Breast epithelium (tissue), 4 donors: ENCODE measurements around the gene RHNO1. TPM values are rescaled to one million over a fixed set of nuclear protein-coding genes. Genes with fewer than 3 reads are reported as not detected.

Experiments used
- DNase-seq, 2 donors: peaks; one replicate each; pipeline ENCODE4 v3.0.0-alpha.2; 2019; ENCODE audit warnings: low spot score in 2 of 2
- H3K27ac ChIP-seq, 2 donors: fragments of 200-600 bp; sonication (generic) in 1 of 2; one replicate each; pipeline ENCODE4 v1.5.1; 2016 to 2019; ENCODE audit warnings: mild to moderate bottlenecking in 1 of 2
- H3K27me3 ChIP-seq, 2 donors: fragments of 200-600 bp; sonication (generic) in 1 of 2; one replicate each; pipeline versions ENCODE4 v1.5.1 to v1.6.0; 2017 to 2019; ENCODE audit warnings: control low read depth in 1 of 2, mild to moderate bottlenecking in 1 of 2
- H3K36me3 ChIP-seq: fragments of 200-600 bp; one replicate; pipeline ENCODE4 v1.5.1; 2019
- H3K4me1 ChIP-seq, 2 donors: fragments of 200-600 bp; sonication (generic); one replicate each; pipeline ENCODE4 v1.5.1; 2016 to 2019; ENCODE audit warnings: control low read depth in 1 of 2
- H3K4me3 ChIP-seq, 3 donors: fragments of 200-600 bp; sonication (generic); 1 replicate in 2 of 3; 2 replicates in 1 of 3; pipeline ENCODE4 v1.5.1; 2016 to 2019; ENCODE audit warnings: mild to moderate bottlenecking in 3 of 3, moderate library complexity in 2 of 3
- H3K9me3 ChIP-seq, 2 donors: fragments of 200-600 bp; sonication (generic) in 1 of 2; one replicate each; pipeline ENCODE4 v1.5.1; 2016 to 2019; ENCODE audit warnings: control low read depth in 1 of 2
- POLR2A ChIP-seq: fragments of 450-650 bp; IDR thresholded peaks from one replicate; pipeline ENCODE4 v1.6.1; 2016; ENCODE audit warnings: antibody characterized with exemption, mild to moderate bottlenecking, moderate library complexity
- POLR2AphosphoS5 ChIP-seq, 3 donors: sonication (generic); formaldehyde crosslinking; IDR thresholded peaks; one replicate each; pipeline ENCODE4 v1.6.1; 2017; ENCODE audit warnings: antibody characterized with exemption in 3 of 3
- intact Hi-C: fragments of 100-400 bp; cut with DNase I; formaldehyde crosslinking; loops from one replicate; pipeline ENCODE4 v1.15.1; 2023; ENCODE audit warnings: low total_unique reads
- total RNA-seq, 3 donors: library from RNA; depleted of rRNA; stranded (reverse); fragments of >200 nt; gene quantifications; one replicate each; pipeline ENCODE4 v1.1.0, GENCODE V29; 2016
- TF ChIP-seq, protein P1 (sequence below), 3 donors: fragments of 450-650 bp; IDR thresholded peaks; one replicate each; pipeline ENCODE4 v1.5.1; 2016 to 2017; ENCODE audit warnings: antibody characterized with exemption in 3 of 3, mild to moderate bottlenecking in 3 of 3, moderate library complexity in 3 of 3

The RHNO1 gene
- total RNA-seq, 3 donors from 2014 or later = 4.3 to 18.4 (median 15.7) TPM

DNA sequence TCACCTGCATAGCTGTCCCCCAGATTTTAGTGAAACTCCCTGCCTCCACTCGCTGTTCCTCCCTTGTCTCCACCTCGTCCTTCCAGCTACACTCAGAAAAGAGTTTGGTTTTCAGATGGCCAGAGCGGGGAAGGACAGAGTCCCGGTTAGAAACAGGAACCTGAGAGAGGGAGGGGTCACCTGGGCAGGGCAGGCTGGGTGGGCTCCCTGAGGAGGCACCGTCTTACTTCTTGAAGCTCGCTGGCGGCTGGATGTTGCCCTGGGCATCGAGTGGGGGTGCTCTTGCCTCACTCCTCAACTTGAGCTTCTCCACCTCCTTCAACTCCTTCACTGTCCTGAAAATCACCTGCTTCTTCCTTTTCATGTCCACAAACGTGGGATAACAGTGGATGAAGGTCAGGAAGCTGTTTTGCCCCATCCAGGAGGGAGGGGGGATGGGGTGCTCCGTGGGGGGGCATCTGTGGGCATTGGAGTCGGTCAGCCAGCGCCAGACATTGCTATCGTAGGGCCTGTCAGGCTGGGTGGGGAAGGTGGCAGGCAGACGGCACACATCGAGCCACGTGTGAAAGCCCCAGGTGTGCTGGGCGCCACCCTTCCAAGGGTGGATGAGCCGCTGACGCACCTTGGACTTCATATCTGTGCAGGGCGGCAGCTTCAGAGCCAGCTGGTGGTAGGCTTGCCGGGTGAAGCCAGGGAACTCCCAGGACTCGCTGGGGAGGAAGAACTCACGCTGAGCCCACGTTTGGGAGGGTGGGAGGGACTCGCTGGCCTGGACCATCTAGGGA is 22.2 kb upstream of the RHNO1 start:
- TF ChIP-seq POLR2AphosphoS5 (IDR thresholded peaks at IDR 0.05) (no peak), POLR2A (no peak)
- TF ChIP-seq, protein P1, sequence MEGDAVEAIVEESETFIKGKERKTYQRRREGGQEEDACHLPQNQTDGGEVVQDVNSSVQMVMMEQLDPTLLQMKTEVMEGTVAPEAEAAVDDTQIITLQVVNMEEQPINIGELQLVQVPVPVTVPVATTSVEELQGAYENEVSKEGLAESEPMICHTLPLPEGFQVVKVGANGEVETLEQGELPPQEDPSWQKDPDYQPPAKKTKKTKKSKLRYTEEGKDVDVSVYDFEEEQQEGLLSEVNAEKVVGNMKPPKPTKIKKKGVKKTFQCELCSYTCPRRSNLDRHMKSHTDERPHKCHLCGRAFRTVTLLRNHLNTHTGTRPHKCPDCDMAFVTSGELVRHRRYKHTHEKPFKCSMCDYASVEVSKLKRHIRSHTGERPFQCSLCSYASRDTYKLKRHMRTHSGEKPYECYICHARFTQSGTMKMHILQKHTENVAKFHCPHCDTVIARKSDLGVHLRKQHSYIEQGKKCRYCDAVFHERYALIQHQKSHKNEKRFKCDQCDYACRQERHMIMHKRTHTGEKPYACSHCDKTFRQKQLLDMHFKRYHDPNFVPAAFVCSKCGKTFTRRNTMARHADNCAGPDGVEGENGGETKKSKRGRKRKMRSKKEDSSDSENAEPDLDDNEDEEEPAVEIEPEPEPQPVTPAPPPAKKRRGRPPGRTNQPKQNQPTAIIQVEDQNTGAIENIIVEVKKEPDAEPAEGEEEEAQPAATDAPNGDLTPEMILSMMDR (IDR thresholded peaks at IDR 0.05) = no peak
- H3K4me1 ChIP-seq = no peaks in the 10 kb centered on the region
- intact Hi-C loops = loop anchor here (10.0 kb wide), 1 partner anchor 630 kb away; no protein-coding TSS in a partner anchor

DNA sequence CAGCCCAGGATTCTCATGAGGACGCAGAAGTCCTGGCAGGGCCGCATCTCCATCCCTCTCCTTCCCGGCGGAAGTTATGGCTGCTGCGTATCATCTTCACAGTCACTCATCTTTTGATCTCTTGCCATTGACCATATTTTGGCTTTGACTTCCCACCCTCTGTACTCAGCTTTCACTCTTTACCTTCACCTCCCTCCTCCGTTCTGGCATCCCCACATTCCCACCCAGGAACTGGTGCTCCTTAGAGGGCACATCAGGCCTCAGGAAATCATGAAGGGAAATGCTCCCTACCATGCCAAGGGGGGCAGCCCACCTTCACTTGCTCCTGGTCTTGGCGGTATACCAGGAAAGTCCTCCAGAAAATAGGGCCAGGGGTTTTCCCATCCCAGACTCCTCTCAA is 21.5 kb upstream of the RHNO1 start:
- H3K27ac ChIP-seq = no peak overlapping the region
- no peak for DNase-seq
- no peaks in the 10 kb centered on the region for H3K4me1 ChIP-seq
- no peaks in the 10 kb centered on the region for H3K36me3 ChIP-seq
- no peaks in the 10 kb centered on the region for H3K9me3 ChIP-seq
- H3K27me3 ChIP-seq = no peaks in the 10 kb centered on the region
- intact Hi-C loops = loop anchor here (10.0 kb wide), 1 partner anchor 629 kb away; no protein-coding TSS in a partner anchor
- TF ChIP-seq, protein P1 (IDR thresholded peaks at IDR 0.05) = no peak
- TF ChIP-seq POLR2AphosphoS5 (IDR thresholded peaks at IDR 0.05) (no peak), POLR2A (no peak)
- H3K4me3 ChIP-seq = no peak overlapping the region

More for the DNA sequence above, 22.2 kb upstream of the RHNO1 start:
- Histone ChIP-seq H3K27me3 (no peaks in the 10 kb centered on the region), H3K27ac (no peak overlapping the region), H3K4me3 (no peak overlapping the region), H3K9me3 (no peaks in the 10 kb centered on the region), H3K36me3 (no peaks in the 10 kb centered on the region)
- no peak for DNase-seq

DNA sequence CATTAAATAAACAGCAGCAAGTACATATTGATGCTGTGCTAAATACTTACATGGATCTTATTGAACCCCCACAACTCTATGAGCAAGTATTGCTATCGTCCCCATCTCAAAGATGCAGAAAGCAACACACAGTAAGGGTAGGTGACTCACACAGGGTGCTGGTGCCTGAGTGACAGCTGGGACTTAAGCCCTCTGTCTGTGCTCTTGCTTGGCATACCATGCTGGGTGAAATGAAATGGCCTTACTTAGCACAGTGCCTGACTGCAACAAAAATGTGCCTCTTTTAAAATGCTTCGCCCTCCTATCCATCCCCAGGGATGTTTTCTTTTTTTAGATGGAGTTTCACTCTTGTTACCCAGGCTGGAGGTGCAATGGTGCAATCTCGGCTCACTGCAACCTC is 21.0 kb upstream of the RHNO1 start:
- intact Hi-C loops = loop anchor here (10.0 kb wide), 1 partner anchor 629 kb away; no protein-coding TSS in a partner anchor
- TF ChIP-seq POLR2AphosphoS5 (IDR thresholded peaks at IDR 0.05) = no peak
- no peak for TF ChIP-seq POLR2A
- TF ChIP-seq, protein P1 (IDR thresholded peaks at IDR 0.05) = no peak
- DNase-seq = no peak

DNA sequence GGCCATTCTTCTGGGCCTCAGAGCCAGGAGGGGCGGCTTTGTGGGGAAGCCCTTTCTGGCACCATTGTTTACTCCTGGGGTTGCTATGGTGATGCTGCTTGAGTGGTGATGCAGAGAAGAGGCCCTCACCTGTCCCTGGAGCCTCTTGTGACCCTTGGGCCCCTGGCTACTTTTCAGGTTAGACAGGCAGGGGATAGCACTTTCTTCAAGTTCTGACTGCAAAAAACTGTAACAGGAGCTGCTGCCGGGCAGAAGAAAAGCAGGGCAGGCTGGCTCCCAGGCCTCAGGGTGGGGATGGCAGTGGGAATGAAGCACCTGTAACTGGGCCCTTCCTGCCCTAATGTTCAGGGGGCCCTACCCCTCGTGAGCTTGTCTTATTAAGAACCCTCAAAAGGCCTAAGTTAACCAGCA is 20.0 kb upstream of the RHNO1 start, which contains the start of gene TEX52:
Gene TEX52, minus strand, starts transcription at position 19 of the 411 bp plus-strand sequence. Its CDS starts 13 bp downstream, at position 6.
- Histone ChIP-seq H3K4me3 (no peak within 1 kb of the TSS), H3K4me1 (no peaks in the 10 kb centered on the region), H3K27me3 (no peaks in the 10 kb centered on the region), H3K36me3 (no peaks in the 10 kb centered on the region), H3K9me3 (no peaks in the 10 kb centered on the region), H3K27ac (no peak within 1 kb of the TSS)
- no peak for DNase-seq
- intact Hi-C loops = loop anchor here (10.0 kb wide), 1 partner anchor 628 kb away; no protein-coding TSS in a partner anchor
- TF ChIP-seq POLR2A (no peak), POLR2AphosphoS5 (IDR thresholded peaks at IDR 0.05) (no peak)
- TF ChIP-seq, protein P1 (IDR thresholded peaks at IDR 0.05) = no peak

More for the DNA sequence above, 21.0 kb upstream of the RHNO1 start:
- Histone ChIP-seq H3K36me3 (no peaks in the 10 kb centered on the region), H3K27ac (no peak overlapping the region), H3K4me3 (no peak overlapping the region), H3K27me3 (no peaks in the 10 kb centered on the region), H3K9me3 (no peaks in the 10 kb centered on the region), H3K4me1 (no peaks in the 10 kb centered on the region)

DNA sequence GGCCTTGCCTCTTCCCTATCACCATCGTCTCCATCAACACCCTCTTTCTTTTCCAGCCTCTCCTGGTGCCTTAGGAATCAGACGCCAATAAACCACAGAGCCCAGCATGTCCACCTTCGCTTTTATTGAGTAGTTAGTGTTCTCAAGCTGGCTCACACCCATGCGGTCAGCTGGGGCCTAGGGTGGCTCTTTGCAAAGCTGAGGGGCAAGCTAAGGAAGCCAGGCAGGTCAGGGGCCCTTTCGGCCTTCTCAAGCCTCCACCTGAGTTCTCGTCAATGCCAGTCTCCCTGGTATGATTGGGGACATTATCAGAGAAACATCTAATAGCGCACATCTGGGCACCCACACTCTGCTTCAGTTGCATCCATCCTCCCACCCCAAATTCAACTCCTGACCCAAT is 19.4 kb upstream of the RHNO1 start:
- no peak for DNase-seq
- Histone ChIP-seq H3K9me3 (no peaks in the 10 kb centered on the region), H3K36me3 (no peaks in the 10 kb centered on the region), H3K27me3 (no peaks in the 10 kb centered on the region), H3K4me3 (no peak overlapping the region), H3K27ac (no peak overlapping the region), H3K4me1 (no peaks in the 10 kb centered on the region)
- intact Hi-C loops = loop anchor here (10.0 kb wide), 1 partner anchor 627 kb away; no protein-coding TSS in a partner anchor
- TF ChIP-seq POLR2AphosphoS5 (IDR thresholded peaks at IDR 0.05) (no peak), POLR2A (no peak)
- TF ChIP-seq, protein P1 (IDR thresholded peaks at IDR 0.05) = no peak
